ENCODE results near the gene UGCG.

DNA sequence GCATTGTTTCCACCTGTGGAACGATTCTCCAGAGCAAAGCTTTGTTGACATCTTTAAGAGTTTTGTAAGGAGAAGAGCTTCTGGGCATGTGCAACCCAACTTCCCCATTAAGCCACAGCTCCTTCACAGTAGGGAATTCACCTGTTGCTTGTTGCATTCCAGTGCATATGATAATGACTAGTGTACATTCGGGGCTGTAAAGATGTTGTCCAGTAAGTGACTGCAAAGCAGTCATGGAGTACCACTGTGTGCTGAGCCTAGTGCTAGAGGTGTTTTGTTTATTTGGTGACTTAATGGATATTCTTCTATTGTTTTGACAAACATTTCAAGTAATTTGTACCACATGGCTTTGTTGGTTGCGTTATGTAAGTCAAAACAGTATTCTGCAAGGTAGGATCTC lies 12.8 kb downstream of the UGCG start:
- no peak for TF ChIP-seq EZH2phosphoT487 (IDR thresholded peaks at IDR 0.05; ENCODE audit: insufficient read depth, low read depth)
- TF ChIP-seq EZH2 (IDR thresholded peaks at IDR 0.05; ENCODE audit: insufficient read depth, poor library complexity, severe bottlenecking), result no peak
